HG03432 (cell line): ENCODE measurements around the gene SRC.
A peak's percentile ranks its signal among the peaks of the same experiment; 100 is the strongest.
"Not testable (repeated sequence)": the region's sequence is repeated elsewhere in the genome, so short reads cannot be mapped to it uniquely, and the experiment has no call there.

Source experiments
- ATAC-seq: cut with Tn5 transposase; IDR thresholded peaks from one replicate; pipeline ENCODE4 v1.9.1; 2021; ENCODE audit warnings: mild to moderate bottlenecking, moderate library complexity; ENCODE audit not compliant: unreplicated experiment

SRC gene

DNA sequence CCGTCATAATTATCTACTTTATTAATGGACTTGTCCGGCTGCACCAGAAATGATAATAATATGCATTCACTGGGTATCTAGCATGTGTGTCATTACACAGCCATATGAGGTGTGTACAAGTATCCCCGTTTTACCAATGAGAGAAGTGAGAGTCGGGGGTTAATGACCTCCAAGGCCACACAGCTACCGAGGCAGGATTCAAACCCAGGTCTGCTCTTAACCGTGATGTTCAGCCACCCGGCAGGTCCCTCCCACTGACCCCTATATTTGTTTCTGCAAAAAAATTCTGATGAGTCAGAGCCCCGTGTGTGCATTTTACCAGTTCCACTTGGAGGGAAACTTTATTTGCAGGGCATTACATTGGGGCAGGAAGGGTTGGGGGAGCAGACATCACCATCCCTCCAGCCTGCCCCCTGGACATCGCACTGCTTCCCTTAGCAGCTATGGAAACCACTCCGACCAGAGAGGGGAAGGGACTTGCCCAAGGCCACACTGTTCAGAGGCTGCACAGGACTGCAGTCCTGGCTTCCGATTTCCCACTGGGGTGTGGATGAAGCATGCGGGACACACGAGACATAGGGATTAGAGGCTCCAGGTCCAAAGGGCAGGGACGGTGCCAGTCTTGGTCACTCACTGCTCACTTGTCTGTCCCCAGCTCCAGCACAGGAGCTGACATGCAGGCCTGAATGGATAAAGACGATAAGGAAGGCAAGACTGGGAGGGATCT, 10.1 kb upstream of the SRC start:
- peak; percentile 23 for ATAC-seq

DNA sequence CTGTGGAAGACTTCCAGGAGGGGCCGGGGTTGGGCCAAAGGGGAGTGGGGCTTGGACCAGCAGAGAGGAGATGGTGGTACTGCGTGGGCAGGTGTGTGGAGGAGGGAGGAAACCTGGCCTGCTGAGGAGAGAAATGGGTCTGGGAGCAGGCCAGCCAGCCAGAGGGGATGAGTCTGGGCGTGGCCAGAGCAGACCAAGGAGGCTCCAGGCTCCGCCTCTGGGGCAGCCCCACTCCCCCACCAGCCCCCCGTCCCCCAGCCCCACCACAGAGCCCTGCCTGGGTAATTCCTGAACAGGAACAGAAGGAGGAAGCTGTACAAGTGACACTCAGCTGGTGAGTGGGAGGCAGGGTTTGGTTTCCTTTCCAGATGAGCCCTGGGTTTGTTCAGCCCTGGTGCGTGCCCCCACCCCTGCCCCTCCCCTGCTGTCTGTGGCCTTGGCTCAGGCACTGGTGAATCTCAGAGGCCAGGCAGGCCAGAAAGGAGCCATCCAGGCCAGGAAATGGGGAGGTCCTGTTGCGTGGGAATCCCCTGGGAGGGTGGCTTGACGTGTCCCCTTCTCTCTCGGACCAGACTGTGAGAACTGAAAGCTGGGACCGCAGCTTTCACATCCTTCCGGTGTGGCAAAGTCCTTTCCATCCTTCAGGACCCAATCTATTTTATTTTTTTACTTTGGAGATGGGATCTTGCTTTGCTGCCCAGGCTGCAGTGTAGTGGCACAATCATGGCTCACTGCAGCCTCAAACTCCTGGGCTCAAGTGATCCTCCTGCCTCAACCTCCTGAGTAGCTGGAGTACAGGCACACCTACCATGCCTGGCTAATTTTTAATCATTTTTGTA, 9.4 kb upstream of the SRC start:
- ATAC-seq: peak; percentile 72

DNA sequence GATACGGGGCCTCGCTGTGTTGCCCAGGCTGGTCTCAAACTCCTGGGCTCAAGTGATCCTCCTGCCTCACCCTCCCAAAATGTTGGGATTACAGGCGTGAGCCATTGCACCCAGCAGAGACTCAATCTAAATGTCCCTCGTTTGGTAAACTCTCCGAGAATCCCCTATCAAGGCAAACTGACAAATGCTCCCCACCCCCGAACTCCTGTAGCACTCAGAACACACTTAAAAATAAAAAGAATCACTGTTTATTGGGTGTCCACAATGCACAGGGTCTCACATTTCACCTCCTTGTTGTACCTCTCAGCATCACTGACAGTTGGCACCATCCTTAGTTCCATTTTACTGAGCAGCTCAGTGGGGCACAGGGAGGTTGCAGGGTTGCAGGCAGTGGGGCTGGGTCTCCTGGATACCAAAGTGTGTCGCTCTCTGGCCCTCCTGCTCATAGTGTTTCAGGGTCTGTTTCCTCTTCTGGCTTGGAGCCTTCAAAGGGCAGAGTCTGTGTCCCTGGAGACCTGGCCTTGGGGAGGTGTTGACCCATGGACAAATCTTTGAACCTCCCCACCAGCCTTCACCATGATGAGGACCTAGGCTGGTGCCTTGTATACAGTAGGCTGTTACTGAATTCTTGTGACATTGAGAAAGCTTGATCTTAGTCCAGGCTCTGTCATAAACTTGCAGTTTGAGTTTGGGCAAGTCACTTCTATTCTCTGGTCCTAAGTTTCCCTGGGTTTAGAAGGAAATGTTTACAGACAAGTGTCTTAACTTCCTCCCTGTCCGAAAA, 8.5 kb upstream of the SRC start:
- no peak for ATAC-seq

DNA sequence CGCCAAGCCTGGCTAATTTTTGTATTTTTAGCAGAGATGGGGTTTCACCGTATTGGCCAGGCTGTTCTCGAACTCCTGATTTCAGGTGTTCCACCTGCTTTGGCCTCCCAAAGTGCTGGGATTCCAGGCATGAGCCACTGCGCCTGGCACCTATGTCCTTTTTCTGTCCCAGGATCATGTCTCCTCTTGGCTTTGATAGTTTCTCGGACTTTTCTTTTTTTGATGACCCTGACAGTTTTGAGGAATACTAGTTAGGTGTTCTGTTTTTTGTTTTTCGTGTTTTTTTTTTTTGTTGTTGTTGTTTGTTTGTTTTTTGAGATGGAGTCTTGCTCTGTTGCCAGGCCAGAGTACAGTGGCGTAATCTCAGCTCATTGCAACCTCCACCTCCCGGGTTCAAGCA, 7.6 kb upstream of the SRC start:
- ATAC-seq: not testable (repeated sequence)

DNA sequence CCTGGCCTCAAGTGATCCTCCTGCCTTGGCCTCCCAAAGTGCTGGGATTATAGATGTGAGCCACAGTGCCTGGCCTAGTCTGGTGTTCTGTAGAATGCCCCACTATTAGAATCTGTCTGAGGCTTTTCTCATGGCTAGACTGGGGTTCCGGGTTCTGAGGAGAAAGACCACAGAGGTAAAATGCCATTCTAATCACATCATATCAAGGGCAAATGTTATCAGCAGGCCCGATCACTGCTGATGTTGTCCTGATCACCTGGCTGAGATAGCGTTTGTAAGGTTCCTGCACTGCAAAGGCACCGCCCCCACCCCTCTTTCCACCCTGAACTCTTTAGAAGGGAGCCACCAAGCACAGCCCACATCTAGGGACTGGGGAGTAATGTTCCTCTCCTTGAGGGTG, 6.7 kb upstream of the SRC start:
- ATAC-seq: no peak

DNA sequence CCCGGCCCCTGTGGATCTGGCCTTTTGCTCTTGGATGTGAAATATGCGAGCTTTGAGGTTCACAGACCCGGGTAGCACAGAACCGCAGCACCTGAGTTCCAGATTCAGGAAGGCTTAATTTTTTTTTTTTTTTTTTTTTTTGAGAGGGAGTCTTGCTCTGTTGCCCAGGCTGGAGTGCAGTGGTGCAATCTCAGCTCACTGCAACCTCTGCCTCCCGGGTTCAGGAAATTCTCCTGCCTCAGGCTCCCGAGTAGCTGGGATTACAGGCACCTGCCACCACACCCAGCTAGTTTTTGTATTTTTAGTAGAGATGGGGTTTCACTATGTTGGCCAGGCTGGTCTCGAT, 6.2 kb upstream of the SRC start:
- not testable (repeated sequence) for ATAC-seq

DNA sequence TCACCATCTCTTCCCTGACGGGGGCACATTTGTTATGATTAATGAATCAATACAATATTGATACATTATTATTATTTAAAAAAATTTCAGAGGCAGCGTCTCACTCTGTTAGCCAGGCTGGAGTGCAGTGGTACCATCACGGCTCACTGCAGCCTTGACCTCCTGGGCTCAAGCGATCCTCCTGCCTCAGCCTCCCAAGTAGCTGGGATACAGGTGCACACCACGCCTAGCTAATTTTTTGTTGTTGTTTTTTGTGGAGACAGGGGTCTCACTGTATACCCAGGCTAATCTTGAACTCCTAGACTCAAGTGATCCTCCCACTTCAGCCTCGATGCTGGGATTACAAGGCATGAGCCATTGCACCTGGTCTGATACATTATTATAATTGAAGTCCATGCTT, 4.9 kb upstream of the SRC start:
- ATAC-seq: no peak

DNA sequence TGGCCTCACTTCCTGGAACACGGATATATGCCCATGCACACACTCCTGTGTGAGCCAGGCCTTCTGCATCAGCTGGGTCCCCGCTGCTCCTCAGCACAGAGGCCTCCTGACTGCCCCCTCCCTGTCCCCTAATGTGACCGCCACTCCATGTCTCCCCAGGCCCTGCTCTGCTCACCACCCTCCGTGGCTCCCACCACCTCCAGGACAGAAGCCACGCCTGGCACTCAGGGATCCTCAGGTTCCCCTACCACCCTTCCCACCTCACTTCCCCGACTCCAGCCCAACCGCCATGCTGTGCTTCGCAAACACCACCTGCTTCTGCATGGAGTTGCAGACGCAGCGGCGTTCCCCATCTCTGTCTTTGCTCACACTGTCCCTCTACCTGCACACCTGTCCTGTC, 4.3 kb upstream of the SRC start:
- ATAC-seq: no peak

DNA sequence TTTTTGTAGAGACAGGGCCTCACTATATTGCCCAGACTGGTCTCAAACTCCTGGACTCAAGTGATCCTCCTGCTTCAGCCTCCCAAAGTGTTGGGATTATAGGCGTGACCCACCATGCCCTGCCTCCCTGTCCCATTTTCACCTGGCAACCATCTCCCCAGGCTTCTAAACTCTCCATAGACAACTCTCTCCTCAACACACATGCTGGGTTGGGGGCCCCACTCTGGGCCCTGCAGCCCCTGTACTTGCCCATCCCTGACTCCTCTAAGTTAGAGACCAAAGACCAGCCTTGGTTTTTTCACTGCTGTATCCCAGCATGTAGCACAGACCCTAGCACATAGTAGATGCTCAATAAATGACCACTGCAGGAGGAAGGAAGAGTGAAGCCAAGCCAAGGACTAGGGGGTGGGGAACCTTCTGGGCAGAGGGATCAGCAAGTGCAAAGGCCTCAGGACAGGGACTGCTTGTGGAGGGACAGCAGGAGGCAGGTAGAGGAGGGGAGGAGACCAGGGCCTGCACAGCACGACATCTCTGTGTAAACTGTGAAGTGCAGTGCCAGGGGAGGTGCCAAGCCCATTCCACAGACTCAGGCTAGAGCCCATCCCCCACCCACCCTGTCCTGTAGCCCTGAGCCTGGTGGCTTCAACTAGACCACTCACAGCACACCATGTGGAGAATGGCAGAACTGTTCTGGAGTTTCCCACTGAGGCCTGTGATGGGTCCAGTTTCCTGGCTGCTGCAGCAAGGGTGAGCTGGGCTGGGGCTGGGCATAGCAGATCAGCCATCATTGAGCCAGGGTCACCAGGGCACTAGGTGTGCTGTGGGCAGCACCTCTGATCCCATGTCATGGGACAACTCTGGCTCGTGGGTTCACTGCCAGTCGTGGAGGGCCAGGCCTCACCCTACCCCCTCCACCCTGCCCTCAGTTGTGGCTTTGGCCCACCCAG, 3.4 kb upstream of the SRC start:
- no peak for ATAC-seq

DNA sequence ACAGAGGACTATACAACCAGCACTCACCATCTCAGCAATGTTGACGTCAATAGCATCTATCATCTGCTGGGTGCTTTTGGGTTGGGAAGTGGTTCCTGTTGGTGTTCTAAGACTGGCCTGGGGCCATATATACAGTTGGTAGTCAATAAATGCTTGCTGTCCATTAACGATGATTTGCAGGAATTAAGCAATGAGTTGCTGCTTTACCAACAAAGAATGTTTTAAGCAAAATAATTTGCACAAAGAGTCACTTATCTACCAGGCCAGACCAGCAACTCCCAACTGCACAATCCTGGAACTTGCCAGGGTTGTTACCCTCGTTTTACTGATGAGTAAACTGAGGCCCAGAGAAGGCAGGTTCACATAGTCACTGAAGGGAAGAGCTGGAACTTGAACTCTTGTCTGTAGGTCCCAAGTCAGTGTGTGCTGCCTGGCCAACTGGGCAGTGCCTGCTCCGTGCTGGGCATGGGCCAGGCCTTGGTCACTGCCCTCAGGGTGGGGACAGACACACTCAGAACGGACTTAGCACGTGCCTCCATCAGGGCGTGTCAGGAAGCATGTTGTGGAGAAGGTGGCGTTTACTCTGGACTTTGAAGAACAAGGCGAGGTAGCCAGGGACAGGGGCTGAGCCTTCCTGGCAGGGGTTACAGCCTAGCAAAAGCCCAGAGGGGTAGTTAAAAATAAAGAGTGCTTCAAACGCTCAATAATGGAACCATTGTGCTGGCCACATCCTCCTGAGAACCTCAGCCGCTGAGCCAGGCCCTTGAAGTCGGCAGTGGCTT, 2.5 kb upstream of the SRC start:
- ATAC-seq: no peak

DNA sequence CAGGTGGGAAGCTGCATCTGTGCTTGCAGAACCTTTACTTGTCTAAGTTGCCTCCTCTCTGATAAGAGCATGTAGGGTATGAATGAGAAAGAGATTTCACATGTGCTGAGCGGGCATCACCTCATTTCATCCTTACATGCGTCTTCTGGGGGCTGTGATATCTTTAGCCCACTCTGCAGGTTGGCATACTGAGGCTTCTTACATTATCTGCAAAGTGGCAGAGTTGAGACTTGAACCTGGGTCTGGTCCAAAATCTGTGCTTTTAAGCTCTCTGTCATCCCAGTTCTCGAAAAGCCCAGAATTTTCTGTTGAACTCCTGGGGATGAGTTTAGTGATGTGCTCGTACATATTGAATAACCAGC, 2.0 kb upstream of the SRC start:
- no peak for ATAC-seq

DNA sequence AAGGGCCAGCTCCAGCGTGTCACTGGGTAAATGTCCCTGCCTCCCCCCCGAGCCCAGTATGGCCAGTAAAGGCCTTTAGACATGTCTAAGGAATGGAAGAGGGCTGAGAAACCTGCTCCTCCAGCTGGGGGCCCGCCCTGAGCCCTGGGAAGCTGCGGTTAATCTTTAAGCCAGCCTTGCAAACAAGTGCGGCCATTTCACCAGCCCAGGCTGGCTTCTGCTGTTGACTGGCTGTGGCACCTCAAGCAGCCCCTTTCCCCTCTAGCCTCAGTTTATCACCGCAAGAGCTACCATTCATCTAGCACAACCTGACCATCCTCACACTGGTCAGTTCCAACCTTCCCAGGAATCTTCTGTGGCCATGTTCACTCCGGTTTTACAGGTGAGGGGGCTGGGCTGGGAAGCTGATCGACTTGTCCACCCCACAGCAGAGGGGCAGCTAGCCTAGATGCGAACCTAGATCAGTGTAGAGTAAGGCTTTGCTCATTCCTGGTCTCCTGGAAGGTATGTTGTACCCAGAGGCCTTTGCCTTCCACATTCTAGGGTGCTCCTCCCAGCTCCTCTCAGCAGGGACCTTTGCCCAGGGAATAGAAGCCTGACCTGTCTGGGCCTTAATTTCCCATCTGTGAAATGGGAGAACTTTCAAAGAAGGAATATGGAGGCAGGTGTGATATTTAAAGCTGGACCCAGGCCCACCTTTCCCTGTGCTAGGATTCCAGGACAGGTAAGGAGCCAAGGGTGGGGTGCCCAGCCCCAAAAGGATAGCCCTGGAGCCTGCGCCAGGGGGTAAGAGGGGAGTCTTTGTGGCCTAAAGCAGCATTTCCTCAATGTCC, 1.2 kb upstream of the SRC start:
- ATAC-seq: no peak

DNA sequence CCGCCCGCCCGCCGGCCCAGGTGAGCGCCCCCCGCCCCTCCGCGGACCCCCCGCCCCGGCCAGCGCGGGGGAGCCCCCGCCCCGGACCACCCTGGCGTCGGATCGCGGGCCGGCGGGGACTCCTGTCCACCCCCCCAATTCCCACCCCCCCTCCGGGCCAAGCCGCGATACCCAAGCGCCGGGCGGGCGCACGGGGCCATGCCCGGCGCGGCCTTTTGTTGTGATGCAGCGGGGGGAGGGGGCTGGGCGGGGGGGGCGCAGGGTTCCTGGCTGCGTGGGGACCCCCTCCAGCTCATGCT, 245 bp downstream of the SRC start:
- ATAC-seq: peak; percentile 32

DNA sequence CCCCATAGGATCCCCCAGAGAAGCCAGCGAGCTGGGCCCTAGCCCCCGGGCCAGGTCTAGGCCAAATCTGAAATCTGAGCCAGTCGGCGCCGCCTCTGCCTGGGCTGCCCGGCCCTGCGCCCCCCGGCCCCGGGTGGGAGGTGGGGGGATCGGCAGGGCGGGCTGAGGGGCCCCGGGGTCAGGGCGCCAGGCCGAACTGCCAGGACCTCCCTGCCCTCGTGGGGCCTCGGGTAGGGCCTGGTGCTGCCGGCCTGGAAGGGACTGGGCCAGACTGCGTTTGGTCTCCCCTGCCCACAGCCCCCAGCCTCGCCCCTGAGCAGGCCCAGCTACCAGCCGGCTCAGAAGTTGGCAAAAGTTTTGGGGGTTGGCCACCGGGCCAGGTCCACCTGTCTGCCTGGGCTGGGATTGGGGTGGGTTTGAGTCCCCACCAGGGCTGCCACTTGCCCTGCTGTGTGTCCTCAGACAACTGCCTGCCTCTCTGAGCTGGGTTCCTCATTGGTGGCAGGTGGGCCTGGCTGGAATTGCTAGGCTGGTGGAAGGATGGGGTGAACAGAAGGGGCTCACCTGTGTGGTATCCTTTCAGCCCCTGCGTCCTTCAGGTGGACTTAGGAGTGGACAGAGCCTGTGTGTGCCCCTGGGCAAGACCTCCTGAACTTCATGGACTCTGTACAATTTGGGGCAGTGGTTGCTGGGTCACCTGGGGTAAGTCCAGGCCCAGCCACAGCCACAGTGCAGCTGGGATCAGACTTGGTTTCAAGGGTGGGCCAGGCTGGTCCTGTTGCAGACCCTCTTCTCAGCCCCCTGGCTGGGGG, 801 bp downstream of the SRC start:
- ATAC-seq: no peak

DNA sequence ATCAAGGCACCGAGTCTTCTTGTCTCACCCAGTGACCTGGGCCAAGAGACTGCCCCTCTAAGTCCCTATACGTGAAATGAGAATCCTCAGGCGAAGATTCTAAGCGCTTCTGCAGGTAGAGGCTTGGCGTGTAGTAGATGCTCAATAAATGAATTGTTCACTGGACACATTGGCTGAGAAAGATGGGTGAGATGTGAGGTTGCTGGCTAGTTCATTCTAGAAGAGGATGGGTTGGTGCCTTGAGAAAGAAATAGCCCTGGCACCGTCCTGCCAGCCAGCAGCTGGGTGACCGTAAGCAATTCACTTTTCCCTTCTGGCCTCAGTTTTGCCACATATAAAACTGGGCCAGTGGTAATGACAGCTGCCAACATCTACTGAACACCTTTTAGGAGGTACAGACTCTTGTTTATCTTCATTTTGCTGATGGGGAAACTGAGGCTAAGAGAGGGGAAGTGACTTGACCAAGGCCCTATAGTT, 1.4 kb downstream of the SRC start:
- ATAC-seq: no peak

DNA sequence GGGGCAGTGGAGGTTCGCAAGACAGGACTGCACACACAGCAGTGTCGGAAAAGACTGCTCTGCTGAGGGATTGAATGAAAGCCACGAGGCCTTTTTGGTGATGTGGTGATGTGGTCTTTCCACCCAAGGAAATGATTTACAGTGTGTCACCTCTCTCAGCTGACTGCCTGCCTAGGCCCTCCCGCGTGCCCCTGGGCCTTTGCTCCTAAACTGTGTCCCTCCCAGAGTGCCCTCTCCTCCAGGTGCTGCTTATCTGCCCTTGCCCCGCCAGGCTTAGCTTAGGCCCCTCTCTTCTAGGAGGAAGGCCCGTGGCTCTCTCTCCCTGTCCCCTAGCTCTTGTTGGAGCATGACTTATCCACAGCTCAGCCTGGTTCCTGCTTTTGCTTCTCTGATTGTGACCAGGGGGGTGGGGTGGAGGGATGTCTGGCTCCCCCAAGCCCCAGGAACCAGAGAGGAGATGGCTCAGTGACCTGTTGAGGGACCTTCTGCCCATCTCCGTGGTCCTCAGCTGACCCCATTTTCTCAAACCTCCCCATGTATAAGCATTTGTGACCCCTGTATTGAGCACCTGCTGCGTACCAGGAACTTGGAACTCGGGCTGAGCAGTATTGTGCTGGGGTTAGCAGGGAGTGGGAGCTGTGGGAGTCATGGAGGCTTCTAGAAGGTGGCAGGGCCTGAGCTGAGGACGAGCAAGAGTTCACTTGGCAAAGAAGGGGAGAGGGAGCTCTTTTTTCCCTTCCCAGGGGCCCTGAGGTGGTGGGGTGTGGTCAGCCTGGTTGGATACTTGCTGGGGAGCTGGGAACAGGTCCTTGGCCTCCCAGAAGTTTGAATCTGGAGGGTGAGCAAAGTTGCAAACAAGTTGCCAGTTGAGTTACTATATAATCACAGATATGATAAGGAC, 2.2 kb downstream of the SRC start:
- ATAC-seq: no peak

DNA sequence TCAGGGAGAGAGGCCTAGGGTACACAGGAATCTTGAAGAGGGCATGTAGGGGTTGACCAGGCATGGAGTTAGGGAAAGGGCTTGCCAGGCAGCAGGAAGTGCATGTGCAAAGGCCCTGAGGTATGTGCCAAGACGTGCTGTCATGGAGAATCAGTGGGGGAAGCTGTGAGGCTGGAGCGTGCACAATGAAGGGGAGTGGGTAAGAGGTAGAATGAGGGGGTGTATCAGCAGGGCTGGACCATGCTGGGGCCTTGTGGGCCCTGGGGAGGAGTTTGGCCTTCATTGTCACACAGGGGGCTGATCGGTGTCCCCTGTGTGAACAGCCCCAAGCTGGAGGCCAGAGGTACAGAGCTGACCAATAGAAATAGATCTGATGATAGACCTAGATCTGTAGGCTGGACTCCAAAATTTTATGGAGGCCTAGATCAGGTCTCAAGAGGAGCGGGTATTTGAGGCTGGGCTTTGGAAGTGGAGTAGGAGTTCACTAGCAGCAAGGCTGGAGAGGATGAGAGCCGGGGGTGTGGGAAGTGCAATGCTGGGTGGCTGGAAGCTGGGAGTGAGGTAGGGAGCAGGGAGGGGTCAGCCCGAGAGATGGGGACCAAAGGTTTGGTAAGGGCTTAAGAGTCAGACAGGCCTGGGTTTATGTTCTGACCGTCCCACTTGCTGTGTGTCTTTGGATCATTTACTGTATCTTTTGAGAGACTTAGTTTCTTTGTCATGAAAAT, 3.0 kb downstream of the SRC start:
- no peak for ATAC-seq
